HG03378 (cell line): Measurements from ENCODE around the gene PON2.
"Not testable (repeated sequence)": the region's sequence is repeated elsewhere in the genome, so short reads cannot be mapped to it uniquely, and the experiment has no call there.

Experiments
- ATAC-seq: cut with Tn5 transposase; IDR thresholded peaks from one replicate; pipeline ENCODE4 v1.9.1; 2021; ENCODE audit warnings: mild to moderate bottlenecking, moderate library complexity; ENCODE audit not compliant: unreplicated experiment

PON2 gene

GRCh38 chr7:95407751-95408150 lies 27.1 kb downstream of the PON2 start:
- no peak for ATAC-seq

DNA sequence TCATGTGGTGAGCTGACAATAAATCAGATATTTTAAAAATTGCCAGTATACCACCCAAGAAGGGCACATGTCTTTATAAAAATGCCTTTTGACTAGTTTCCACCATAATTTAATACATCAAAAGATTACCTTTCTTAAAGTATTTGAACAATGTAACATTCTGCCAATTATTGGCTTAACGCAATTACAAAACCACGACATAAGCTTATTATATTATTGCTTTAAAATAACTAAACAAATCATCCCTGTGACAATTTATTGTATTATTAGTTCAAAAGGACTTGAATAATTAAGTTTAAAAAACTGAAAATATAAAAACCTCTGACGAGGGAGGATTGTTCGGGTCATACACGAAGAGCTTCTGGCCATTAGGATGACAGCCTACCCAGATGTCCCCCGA lies 29.0 kb downstream of the PON2 start:
- ATAC-seq, result no peak

DNA sequence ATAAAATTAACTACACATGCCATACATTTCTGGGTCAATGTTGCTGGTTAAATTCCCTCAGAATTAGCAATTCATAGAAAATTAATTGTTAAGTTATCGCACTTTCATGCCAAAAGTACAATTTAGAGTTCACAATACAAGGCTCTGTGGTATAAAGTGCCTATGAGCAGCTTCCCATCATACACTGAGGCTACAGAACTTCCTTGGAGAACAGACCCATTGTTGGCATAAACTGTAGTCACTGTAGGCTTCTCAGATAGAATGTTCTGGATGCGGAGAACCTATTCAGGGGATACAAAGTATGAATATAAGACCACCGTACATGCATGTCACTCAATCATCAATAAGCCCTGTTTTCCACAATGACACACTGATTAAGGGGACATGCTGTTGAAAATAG lies 29.6 kb downstream of the PON2 start:
- ATAC-seq, result no peak

DNA sequence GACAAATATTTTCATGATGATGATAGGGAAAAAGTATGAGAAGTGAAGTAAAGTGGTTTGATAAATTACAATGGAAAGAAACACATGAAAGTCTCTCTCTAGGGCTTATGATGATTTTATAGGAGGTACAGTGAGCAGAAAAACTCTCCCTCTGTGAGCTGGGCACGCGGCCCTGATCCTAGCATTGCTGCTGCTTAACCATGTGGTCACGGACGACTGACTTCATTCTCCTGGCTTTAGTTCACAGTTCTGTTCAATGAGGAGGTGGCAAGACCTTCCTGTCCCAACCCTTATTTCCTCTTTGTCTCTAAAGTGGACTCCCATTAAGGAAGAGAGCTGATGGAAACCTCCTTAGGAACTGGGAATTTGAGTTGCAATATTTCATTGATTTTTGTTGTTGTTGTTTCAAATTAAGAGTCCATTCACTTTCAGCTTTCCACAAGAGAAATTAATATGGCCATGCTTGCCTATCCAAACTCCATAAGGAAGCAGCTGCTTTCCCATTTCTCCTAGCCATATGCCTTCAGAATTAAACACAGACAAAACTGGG lies 30.4 kb downstream of the PON2 start:
- ATAC-seq, result no peak

- ATAC-seq, result no peak
Observed at GRCh38 chr7:95398155-95398940, 36.5 kb downstream of the PON2 start.

DNA sequence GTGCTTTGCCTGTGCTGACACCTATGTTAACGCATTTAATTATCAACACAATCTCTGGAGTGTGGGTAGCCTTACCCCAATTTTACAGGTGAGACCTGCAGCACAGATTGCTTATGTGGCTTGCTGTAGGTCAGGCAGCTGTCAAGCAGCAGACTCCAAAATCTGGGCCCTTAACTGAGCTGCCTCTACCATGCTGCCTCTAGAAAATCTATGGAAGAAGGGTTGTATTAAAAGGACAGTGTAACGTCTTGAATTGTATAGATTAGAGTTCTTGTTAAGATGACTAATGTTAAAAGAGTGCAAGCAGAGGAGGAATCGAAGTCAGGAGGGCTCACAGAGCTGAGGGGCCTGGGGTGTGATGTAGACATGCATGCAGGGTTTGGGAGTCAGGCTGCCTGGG lies 37.4 kb downstream of the PON2 start:
- no peak for ATAC-seq

- no peak for ATAC-seq
Observed at GRCh38 chr7:95396136-95397032, 38.4 kb downstream of the PON2 start, which contains the start of gene PON3. Gene PON3 (minus strand): TSS chr7:95396375. CDS start chr7:95396350, 25 bp downstream.

DNA sequence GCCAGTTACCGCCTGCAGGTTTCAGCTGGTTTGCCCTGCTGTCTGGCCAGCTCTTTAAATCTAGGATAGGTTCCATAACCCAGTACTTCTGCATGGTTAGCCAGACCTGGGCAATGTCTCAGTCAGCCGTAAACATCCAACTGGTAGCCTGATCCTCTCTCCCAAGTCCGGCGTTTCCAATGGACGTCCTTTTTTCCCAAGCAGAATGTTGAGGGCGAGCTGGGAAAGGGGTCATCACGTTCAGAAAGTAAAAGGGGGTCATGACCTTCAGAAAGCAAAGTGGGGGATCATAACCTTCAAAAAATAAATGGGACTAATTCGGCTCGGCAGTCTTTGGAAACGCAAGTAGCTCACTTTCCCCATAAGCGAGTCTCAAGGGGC lies 39.1 kb downstream of the PON2 start:
- no peak for ATAC-seq

DNA sequence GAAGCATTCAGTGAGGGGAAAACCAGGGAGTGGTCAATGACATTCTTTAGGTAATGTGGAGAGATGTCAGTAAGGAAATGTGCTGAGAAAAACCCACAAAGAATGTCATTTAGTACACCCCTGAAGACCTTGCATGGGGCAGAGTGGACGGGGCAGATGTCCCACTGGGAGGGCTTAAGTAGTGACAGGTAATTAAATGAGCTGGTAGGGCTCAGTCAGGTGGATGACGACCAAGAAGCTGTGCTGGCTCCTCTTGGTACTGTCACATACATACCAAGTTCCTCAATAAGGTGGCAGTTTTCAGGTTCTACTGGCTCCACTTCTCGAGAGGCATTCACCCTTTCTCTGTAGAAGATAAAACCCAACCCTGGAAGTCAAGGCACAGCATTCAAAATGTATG lies 40.5 kb downstream of the PON2 start:
- ATAC-seq, result no peak

- ATAC-seq, result no peak
Observed at GRCh38 chr7:95391761-95392160, 43.1 kb downstream of the PON2 start.

GRCh38 chr7:95389516-95389915 lies 45.3 kb downstream of the PON2 start:
- ATAC-seq, result no peak

- ATAC-seq, result not testable (repeated sequence)
Observed at GRCh38 chr7:95379457-95379856, 55.4 kb downstream of the PON2 start.

GRCh38 chr7:95376632-95377400 lies 58.0 kb downstream of the PON2 start:
- no peak for ATAC-seq

DNA sequence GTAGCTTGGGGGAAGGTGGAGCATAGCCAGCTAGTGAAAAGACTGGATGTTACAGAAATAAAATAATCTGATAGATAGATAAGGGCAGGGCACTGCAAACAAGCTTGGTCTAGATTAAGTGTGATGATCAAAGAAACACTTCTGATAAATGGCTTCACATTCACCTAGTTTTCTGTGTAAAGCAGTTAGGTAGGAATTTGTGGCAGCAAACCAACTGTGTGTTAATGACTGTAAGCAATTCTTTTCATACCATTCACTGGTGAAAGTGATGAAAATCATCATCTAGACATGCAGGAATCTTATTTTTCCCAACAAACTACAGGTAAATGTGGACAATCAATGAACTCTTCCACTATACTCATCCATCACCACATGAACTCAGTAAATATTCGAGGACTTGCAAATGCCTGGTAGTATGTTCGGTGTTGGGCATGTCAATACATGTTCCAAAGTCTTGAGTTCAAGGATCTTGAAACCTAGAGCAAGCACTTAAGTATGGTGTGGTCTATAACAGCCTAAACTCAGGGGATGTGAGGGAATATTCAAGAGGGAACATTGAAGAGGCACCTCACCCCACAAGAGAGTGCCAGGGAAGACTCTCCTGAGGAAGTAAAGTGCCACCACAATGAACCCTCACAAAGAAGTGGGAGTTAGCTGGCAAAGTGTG lies 59.1 kb downstream of the PON2 start:
- ATAC-seq, result no peak

DNA sequence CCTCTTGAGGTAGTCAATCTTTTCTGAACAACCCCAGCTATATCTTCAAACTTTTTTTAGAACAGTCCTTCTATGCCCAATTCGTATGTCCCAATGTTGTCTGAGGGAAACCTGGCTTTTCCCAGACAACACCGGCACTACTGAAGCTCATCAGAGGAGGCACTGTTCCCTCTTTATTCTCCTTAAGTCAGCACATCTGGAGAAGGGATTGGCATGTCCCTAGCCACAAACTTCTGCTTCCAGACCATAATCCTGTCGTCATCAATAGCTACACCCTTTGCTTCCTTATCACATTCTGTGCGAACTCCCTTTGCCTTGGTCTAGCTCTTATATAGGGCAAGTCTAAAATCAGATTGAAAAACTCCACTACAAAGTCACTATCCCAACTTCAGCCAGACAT lies 61.5 kb downstream of the PON2 start:
- ATAC-seq, result no peak

DNA sequence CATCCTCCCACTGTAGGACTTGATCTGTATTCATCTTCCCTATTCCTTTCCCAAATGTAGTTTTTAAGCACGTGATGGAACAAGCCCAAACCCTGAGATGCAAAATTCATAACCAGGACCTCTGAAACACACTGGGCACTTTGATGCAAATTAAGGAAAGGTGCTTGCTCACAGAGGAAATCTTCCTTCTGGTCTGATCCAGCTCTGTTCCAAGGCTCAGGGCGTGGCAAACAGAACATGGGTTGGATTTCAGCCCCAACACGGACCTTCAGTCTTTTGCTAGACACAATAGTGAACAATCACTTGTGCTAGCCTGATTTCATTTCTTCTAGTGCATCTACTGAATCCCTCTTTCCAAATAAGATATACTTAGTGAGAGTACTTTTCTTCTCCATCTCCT lies 66.6 kb downstream of the PON2 start:
- no peak for ATAC-seq

GRCh38 chr7:95367606-95368005 lies 67.2 kb downstream of the PON2 start:
- ATAC-seq, result no peak

- no peak for ATAC-seq
Observed at GRCh38 chr7:95365151-95365550, 69.7 kb downstream of the PON2 start.

DNA sequence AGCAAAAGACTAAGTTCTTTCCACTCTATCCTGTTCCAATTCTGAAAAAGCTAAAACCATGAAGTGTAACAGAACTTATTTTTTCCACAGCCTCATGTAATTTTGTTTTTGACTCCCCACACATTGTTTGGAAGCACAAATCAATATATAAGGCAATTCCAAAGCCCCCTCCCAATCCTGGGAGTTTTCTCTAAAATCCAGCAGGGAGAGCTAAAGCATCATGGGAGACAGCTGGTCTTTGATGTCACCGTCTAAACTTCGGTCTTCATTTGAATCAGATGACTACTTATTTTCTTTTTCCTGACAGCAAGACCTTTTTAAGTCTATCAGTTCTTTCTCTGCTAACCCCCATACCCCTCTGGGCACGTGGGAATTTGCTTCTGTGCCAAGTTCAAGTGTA lies 77.2 kb downstream of the PON2 start:
- no peak for ATAC-seq
